Spleen (tissue), 11 donors: ENCODE results near the gene MS4A4A. TPM values are rescaled to one million over a fixed set of nuclear protein-coding genes. Genes with fewer than 3 reads are reported as not detected.

Experiments used
- DNase-seq: peaks from one replicate; pipeline ENCODE4 v3.0.0-alpha.2; 2020
- H3K27ac ChIP-seq, 8 donors: fragments of 200-600 bp; sonication (generic) in 7 of 8; 1 replicate in 4 of 8; 2 replicates in 4 of 8; pipeline versions ENCODE4 v1.5.0 to v1.8.0; 2016 to 2021; ENCODE audit warnings: inconsistent platforms in 4 of 8, mild to moderate bottlenecking in 4 of 8, moderate library complexity in 1 of 8
- H3K27me3 ChIP-seq, 7 donors: fragments of 200-600 bp; sonication (generic) in 6 of 7; replicated peaks in 1 of 7; 1 replicate in 4 of 7; 2 replicates in 3 of 7; pipeline versions ENCODE4 v1.5.0 to v1.8.0; 2016 to 2021; ENCODE audit warnings: inconsistent platforms in 3 of 7, mild to moderate bottlenecking in 1 of 7
- H3K36me3 ChIP-seq, 6 donors: fragments of 200-600 bp; sonication (generic) in 5 of 6; 1 replicate in 4 of 6; 2 replicates in 2 of 6; pipeline versions ENCODE4 v1.5.0 to v1.8.0; 2016 to 2021; ENCODE audit warnings: inconsistent platforms in 2 of 6
- H3K4me1 ChIP-seq, 6 donors: fragments of 200-600 bp; sonication (generic) in 5 of 6; 1 replicate in 3 of 6; 2 replicates in 3 of 6; pipeline versions ENCODE4 v1.5.0 to v1.8.0; 2016 to 2021; ENCODE audit warnings: inconsistent platforms in 3 of 6
- H3K4me3 ChIP-seq, 8 donors: fragments of 200-600 bp; sonication (generic) in 7 of 8; 1 replicate in 4 of 8; 2 replicates in 4 of 8; pipeline versions ENCODE4 v1.5.0 to v1.8.0; 2016 to 2021; ENCODE audit warnings: inconsistent platforms in 4 of 8, mild to moderate bottlenecking in 4 of 8, moderate library complexity in 2 of 8
- H3K9me3 ChIP-seq, 8 donors: fragments of 200-600 bp; sonication (generic) in 7 of 8; 1 replicate in 4 of 8; 2 replicates in 4 of 8; pipeline versions ENCODE4 v1.5.0 to v1.8.0; 2016 to 2021; ENCODE audit warnings: inconsistent platforms in 4 of 8
- CTCF ChIP-seq, 11 experiments: fragments of 200-600 bp in 7 of 11; fragments of 450-650 bp in 4 of 11; sonication (generic) in 4 of 11; IDR thresholded peaks in 8 of 11; conservative IDR thresholded peaks in 3 of 11; 1 replicate in 7 of 11; 2 replicates in 4 of 11; pipeline versions ENCODE4 v1.4.0 to v1.8.0; 2016 to 2021; ENCODE audit warnings: antibody characterized with exemption in 11 of 11, inconsistent platforms in 4 of 11, mild to moderate bottlenecking in 1 of 11
- POLR2A ChIP-seq, 3 donors: fragments of 450-650 bp; IDR thresholded peaks; one replicate each; pipeline ENCODE4 v1.5.1; 2017; ENCODE audit warnings: antibody characterized with exemption in 3 of 3, mild to moderate bottlenecking in 1 of 3
- POLR2AphosphoS5 ChIP-seq, 3 donors: sonication (generic); formaldehyde crosslinking; IDR thresholded peaks; one replicate each; pipeline ENCODE4 v1.5.1; 2017; ENCODE audit warnings: antibody characterized with exemption in 3 of 3
- WGBS, 5 donors: extraction: QIAGEN DNeasy Blood & Tissue Kit in 3 of 5; methylation state at CpG; one replicate each; pipeline versions ENCODE4 v1.1.5 to v1.1.7; 2013 to 2018; 5-methylcytosine and 5-hydroxymethylcytosine counted together
- intact Hi-C: fragments of 100-400 bp; cut with DNase I; formaldehyde crosslinking; loops from one replicate; pipeline ENCODE4 v1.15.0; 2023; ENCODE audit warnings: low total_unique reads
- polyA plus RNA-seq, 3 donors: library from polyadenylated mRNA; stranded (reverse); fragments of 200-250 nt; gene quantifications; one replicate each; pipeline ENCODE4 v1.2.1, GENCODE V29; 2013
- total RNA-seq, 7 donors: library from RNA; depleted of rRNA in 3 of 7; stranded (reverse); fragments of >200 nt in 3 of 7; fragmentation: NEBNext Ultra II Directional in 4 of 7; extraction: Animal tissue kit (Norgen Biotek cat#: 25700) in 4 of 7; gene quantifications; one replicate each; pipeline versions ENCODE4 v1.1.0 to v1.2.1, GENCODE V29; 2016 to 2021
- donor health status: healthy with polysubstance abuse.
- donor health status: DM: no; HTN: no; CAD: no; lungs with moderate emphysema.
- donor health status: DM: no; HTN: no; CAD: no.
- donor health status: Bipolar disorder and iron deficiency.
- donor health status: healthy.
- donor health status: DM: no; HTN: no; CAD: no.
- donor health status: DM: yes; HTN: yes; CAD: no.

MS4A4A gene
- total and polyA plus RNA-seq, 10 donors: 24.3 to 130 (median 54.0) TPM

GRCh38 chr11:60241786-60242185 is 38.7 kb upstream of the MS4A4A start:
- Histone ChIP-seq H3K27ac (peak overlapping the region in 3 of 8 donors; percentile 48 to 60 (median 59)), H3K4me1 (peaks cover 0 to 8% (median 0%) of the 10 kb centered on the region in 6 donors), H3K36me3 (no peaks in the 10 kb centered on the region), H3K4me3 (peak overlapping the region in 1 of 8 donors; percentile 24), H3K27me3 (no peaks in the 10 kb centered on the region), H3K9me3 (no peaks in the 10 kb centered on the region)
- WGBS, 5 donors: 79 to 92% (median 87%) methylated on average over 3 of the region's 3 CpGs
- intact Hi-C loops: no loop called here
- no peak for TF ChIP-seq POLR2A (IDR thresholded peaks at IDR 0.05)
- TF ChIP-seq CTCF (IDR thresholded peaks at IDR 0.05 in 8 of 11, conservative IDR thresholded peaks at IDR 0.05 in 3 of 11): no peak
- no peak for TF ChIP-seq POLR2AphosphoS5 (IDR thresholded peaks at IDR 0.05)
- DNase-seq: no peak

GRCh38 chr11:60242740-60243239 is 37.7 kb upstream of the MS4A4A start, which contains the start of gene MS4A4E:
MS4A4E (minus strand) TSS chr11:60243137; CDS start chr11:60230055, 13,082 bp downstream.
- WGBS, 5 donors: 43 to 59% (median 50%) methylated on average over 5 of the region's 5 CpGs
- intact Hi-C loops: no loop called here
- Histone ChIP-seq H3K36me3 (no peaks in the 10 kb centered on the region), H3K4me3 (peak within 1 kb of the TSS in 2 of 8 donors; percentile 3 to 24), H3K4me1 (peaks cover 0 to 8% (median 0%) of the 10 kb centered on the region in 6 donors), H3K27ac (peak within 1 kb of the TSS in 5 of 8 donors; percentile 5 to 60 (median 48)), H3K9me3 (no peaks in the 10 kb centered on the region), H3K27me3 (no peaks in the 10 kb centered on the region)
- no peak for DNase-seq
- no peak for TF ChIP-seq POLR2AphosphoS5 (IDR thresholded peaks at IDR 0.05)
- TF ChIP-seq CTCF (IDR thresholded peaks at IDR 0.05 in 8 of 11, conservative IDR thresholded peaks at IDR 0.05 in 3 of 11): no peak
- TF ChIP-seq POLR2A (IDR thresholded peaks at IDR 0.05): no peak

- Histone ChIP-seq H3K27me3 (no peaks in the 10 kb centered on the region), H3K27ac (peak overlapping the region in 5 of 8 donors; percentile 59 to 78 (median 68)), H3K4me1 (peaks cover 0 to 28% (median 16%) of the 10 kb centered on the region in 6 donors), H3K36me3 (no peaks in the 10 kb centered on the region), H3K4me3 (no peak overlapping the region), H3K9me3 (peaks cover 0 to 21% (median 17%) of the 10 kb centered on the region in 8 donors)
- no peak for DNase-seq
- 23 to 53% (median 36%) methylated on average over 6 of the region's 6 CpGs for WGBS, 5 donors
- intact Hi-C loops: no loop called here
- peak in 1 of 3 donors; percentile 14 for TF ChIP-seq POLR2AphosphoS5 (IDR thresholded peaks at IDR 0.05)
- TF ChIP-seq POLR2A (IDR thresholded peaks at IDR 0.05): no peak
- peak in 9 of 11 experiments; percentile 14 to 61 (median 50) for TF ChIP-seq CTCF (IDR thresholded peaks at IDR 0.05 in 8 of 11, conservative IDR thresholded peaks at IDR 0.05 in 3 of 11)
These were observed 28.8 kb upstream of the MS4A4A start for GRCh38 chr11:60251485-60252212.
